Measurements from ENCODE around the gene SARDH. TPM values are rescaled to one million over a fixed set of nuclear protein-coding genes. Genes with fewer than 3 reads are reported as not detected.

Gene SARDH
- total RNA-seq, 1 donor from 2014 or later = 1.3 TPM

DNA sequence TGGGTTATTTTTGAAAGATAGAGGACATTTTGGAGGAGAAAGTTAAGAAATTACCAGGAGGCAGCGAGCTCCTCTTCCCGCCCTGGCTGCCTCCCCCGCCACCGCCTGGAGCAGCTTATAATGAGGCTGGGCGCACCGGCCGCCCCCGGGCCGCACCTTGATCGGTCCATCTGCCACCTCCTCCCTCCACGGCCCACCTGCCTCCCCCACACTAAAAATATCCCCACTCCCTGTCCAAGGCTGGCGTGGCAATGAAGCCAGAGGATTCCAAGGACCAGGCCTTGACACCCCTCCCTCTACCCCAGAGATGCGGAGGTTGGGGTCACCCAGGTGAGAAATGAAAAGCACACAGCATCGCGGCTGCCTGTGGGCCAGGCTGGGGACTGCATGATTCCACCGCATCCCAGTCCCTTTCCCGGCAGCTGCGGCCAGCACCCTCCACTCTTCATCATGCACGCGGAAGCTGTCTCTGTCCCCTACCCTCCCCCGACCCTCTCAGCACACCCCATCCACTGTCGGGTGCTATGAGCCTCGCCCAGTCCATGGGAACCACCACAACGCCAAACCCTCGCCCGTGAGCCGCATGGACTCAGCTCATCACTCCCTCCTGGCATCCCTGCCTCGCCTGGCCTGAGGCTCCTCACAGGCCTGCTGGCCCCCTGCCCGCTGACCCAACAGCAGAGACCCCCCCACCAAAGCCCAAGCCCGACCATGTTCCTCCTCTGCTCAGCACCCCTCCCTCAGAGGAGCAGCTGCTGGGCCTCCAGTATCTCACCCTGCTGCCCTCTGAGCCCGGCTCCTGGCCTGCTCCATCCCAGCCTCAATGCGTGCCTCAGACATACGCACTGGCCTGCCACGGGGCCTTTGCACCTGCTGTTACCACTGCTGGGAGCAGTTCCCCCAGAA, 50.0 kb downstream of the SARDH start:
- H3K9me3 ChIP-seq = no peaks in the 10 kb centered on the region
- H3K4me1 ChIP-seq = no peaks in the 10 kb centered on the region
- H3K27me3 ChIP-seq = no peaks in the 10 kb centered on the region
- no peak for DNase-seq (ENCODE audit: low spot score in 2 of 2)
- H3K36me3 ChIP-seq = no peaks in the 10 kb centered on the region
- no peak overlapping the region for H3K27ac ChIP-seq
- H3K4me3 ChIP-seq = no peak overlapping the region
- intact Hi-C loops (cut with DNase I) = no loop called here
- TF ChIP-seq, protein P1, sequence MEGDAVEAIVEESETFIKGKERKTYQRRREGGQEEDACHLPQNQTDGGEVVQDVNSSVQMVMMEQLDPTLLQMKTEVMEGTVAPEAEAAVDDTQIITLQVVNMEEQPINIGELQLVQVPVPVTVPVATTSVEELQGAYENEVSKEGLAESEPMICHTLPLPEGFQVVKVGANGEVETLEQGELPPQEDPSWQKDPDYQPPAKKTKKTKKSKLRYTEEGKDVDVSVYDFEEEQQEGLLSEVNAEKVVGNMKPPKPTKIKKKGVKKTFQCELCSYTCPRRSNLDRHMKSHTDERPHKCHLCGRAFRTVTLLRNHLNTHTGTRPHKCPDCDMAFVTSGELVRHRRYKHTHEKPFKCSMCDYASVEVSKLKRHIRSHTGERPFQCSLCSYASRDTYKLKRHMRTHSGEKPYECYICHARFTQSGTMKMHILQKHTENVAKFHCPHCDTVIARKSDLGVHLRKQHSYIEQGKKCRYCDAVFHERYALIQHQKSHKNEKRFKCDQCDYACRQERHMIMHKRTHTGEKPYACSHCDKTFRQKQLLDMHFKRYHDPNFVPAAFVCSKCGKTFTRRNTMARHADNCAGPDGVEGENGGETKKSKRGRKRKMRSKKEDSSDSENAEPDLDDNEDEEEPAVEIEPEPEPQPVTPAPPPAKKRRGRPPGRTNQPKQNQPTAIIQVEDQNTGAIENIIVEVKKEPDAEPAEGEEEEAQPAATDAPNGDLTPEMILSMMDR (IDR thresholded peaks at IDR 0.05) = no peak

GRCh38 chr9:133686642-133687575, 51.2 kb downstream of the SARDH start:
- Histone ChIP-seq H3K27me3 (no peaks in the 10 kb centered on the region), H3K4me3 (no peak overlapping the region), H3K4me1 (no peaks in the 10 kb centered on the region), H3K9me3 (no peaks in the 10 kb centered on the region), H3K27ac (no peak overlapping the region), H3K36me3 (no peaks in the 10 kb centered on the region)
- TF ChIP-seq, protein P1 (IDR thresholded peaks at IDR 0.05) = no peak
- no peak for DNase-seq (ENCODE audit: low spot score in 2 of 2)
- intact Hi-C loops (cut with DNase I) = no loop called here

GRCh38 chr9:133685653-133686609, 52.2 kb downstream of the SARDH start:
- TF ChIP-seq, protein P1 (IDR thresholded peaks at IDR 0.05) = no peak
- no peaks in the 10 kb centered on the region for H3K27me3 ChIP-seq
- no peak overlapping the region for H3K4me3 ChIP-seq
- no peaks in the 10 kb centered on the region for H3K9me3 ChIP-seq
- H3K36me3 ChIP-seq = no peaks in the 10 kb centered on the region
- no peak overlapping the region for H3K27ac ChIP-seq
- no peak for DNase-seq (ENCODE audit: low spot score in 2 of 2)
- intact Hi-C loops (cut with DNase I) = no loop called here
- H3K4me1 ChIP-seq = no peaks in the 10 kb centered on the region

- TF ChIP-seq, protein P1 (IDR thresholded peaks at IDR 0.05) = no peak
- intact Hi-C loops (cut with DNase I) = no loop called here
Measured at GRCh38 chr9:133684936-133685361, 53.2 kb downstream of the SARDH start.

More at GRCh38 chr9:133684936-133685361, 53.2 kb downstream of the SARDH start:
- no peaks in the 10 kb centered on the region for H3K4me1 ChIP-seq
- no peaks in the 10 kb centered on the region for H3K27me3 ChIP-seq
- no peaks in the 10 kb centered on the region for H3K9me3 ChIP-seq
- no peak overlapping the region for H3K4me3 ChIP-seq
- H3K27ac ChIP-seq = no peak overlapping the region
- no peak for DNase-seq (ENCODE audit: low spot score in 2 of 2)
- H3K36me3 ChIP-seq = no peaks in the 10 kb centered on the region

Measured in ascending aorta (tissue), 2 donors.